Gastroesophageal sphincter (tissue), 4 donors: Measurements from ENCODE around the gene POU2F1. TPM values are rescaled to one million over a fixed set of nuclear protein-coding genes. Genes with fewer than 3 reads are reported as not detected.
"Not testable (repeated sequence)": the region's sequence is repeated elsewhere in the genome, so short reads cannot be mapped to it uniquely, and the experiment has no call there.

ENCODE experiments used
- ATAC-seq: fragments of 150-250 bp; one replicate; pipeline ENCODE4 v1.9.1; 2016; ENCODE audit warnings: mild to moderate bottlenecking, moderate library complexity
- H3K27ac ChIP-seq, 4 donors: fragments of 200-600 bp; sonication (generic) in 3 of 4; 1 replicate in 3 of 4; 2 replicates in 1 of 4; pipeline ENCODE4 v1.5.1; 2016 to 2019
- H3K27me3 ChIP-seq: fragments of 200-600 bp; sonication (generic); one replicate; pipeline ENCODE4 v1.5.1; 2019
- H3K36me3 ChIP-seq, 2 donors: fragments of 200-600 bp; sonication (generic); one replicate each; pipeline ENCODE4 v1.5.1; 2019; ENCODE audit warnings: control low read depth in 1 of 2
- H3K4me1 ChIP-seq, 3 donors: fragments of 200-600 bp; sonication (generic); 1 replicate in 2 of 3; 2 replicates in 1 of 3; pipeline ENCODE4 v1.5.1; 2016 to 2019; ENCODE audit warnings: control low read depth in 2 of 3
- H3K4me3 ChIP-seq, 2 donors: fragments of 200-600 bp; sonication (generic); one replicate each; pipeline ENCODE4 v1.5.1; 2019; ENCODE audit warnings: mild to moderate bottlenecking in 1 of 2, moderate library complexity in 1 of 2
- H3K9me3 ChIP-seq, 3 donors: fragments of 200-600 bp; sonication (generic); one replicate each; pipeline ENCODE4 v1.5.1; 2017 to 2019; ENCODE audit warnings: control low read depth in 2 of 3
- EP300 ChIP-seq: sonication (generic); formaldehyde crosslinking; IDR thresholded peaks from one replicate; pipeline ENCODE4 v1.6.1; 2017; ENCODE audit warnings: antibody characterized with exemption, mild to moderate bottlenecking
- POLR2A ChIP-seq, 2 donors: fragments of 450-650 bp; IDR thresholded peaks; one replicate each; pipeline ENCODE4 v1.6.1; 2017; ENCODE audit warnings: antibody characterized with exemption in 2 of 2, mild to moderate bottlenecking in 2 of 2, moderate library complexity in 1 of 2
- POLR2AphosphoS5 ChIP-seq: sonication (generic); formaldehyde crosslinking; IDR thresholded peaks from one replicate; pipeline ENCODE4 v1.6.1; 2017; ENCODE audit warnings: antibody characterized with exemption
- WGBS, 2 donors: methylation state at CpG; one replicate each; pipeline ENCODE4 v1.1.5; 2018; ENCODE audit warnings: low coverage in 1 of 2; 5-methylcytosine and 5-hydroxymethylcytosine counted together
- total RNA-seq, 4 donors: library from RNA; depleted of rRNA; stranded (reverse); fragments of >200 nt; gene quantifications; one replicate each; pipeline ENCODE4 v1.1.0, GENCODE V29; 2016
- TF ChIP-seq, protein P1 (sequence below), 4 experiments: fragments of 200-600 bp in 2 of 4; fragments of 450-650 bp in 2 of 4; sonication (generic) in 1 of 4; IDR thresholded peaks; one replicate each; pipeline ENCODE4 v1.5.1; 2017 to 2019; ENCODE audit warnings: antibody characterized with exemption in 4 of 4, mild to moderate bottlenecking in 2 of 4, moderate library complexity in 2 of 4

POU2F1 gene
- total RNA-seq, 4 donors from 2014 or later: 8.0 to 15.7 (median 10.2) TPM

DNA sequence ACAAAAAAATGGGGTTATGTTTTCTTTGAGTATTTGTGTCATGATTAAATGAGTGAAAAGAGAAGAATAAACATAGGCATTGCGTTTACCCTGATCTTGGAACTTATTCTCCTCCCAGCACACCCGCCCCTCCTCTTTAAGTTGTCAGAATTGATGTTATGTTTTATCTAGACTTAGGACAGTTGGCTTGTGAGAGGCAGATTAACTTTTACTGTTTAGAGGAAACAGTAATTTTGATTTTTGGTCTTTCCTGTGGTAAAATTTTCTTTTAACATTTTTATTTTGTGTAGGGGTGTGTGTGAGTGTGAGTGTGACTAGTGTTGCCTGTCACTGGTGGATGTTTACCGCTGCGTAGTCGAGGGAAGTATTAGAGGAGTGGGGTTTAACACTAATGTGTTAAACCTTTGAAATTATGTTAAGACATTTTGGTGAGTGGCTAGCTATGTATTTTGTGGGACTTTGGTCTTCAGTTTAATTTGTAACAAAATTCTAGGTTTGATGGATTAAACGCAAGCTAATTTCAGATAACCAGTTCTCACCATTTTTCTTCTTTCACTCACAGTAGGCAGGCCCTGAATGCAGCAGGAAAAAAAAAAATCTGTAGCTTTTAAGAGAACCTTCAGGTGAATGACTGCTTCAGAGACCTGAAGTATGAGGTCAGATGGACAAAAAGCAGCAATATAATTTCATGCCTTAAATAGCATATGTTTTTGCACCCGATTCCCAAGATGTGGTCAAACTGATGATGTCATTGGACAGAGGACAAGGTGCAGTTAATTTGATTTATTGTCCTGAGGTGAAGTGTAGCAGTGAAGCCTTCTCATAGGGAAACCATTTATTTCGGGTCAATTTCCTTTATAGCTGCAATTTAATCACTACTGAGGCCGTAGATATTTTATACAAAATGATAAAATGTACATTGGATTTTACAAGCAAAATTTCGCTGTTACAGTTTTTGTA lies 2.7 kb downstream of the POU2F1 start:
- Histone ChIP-seq H3K27ac (peak overlapping the region; percentile 90 to 96 (median 94)), H3K9me3 (no peaks in the 10 kb centered on the region), H3K4me1 (peaks cover 5 to 73% (median 13%) of the 10 kb centered on the region in 3 donors), H3K27me3 (no peaks in the 10 kb centered on the region), H3K36me3 (no peaks in the 10 kb centered on the region), H3K4me3 (no peak overlapping the region)
- 61 to 69% methylated on average over 10 of the region's 10 CpGs for WGBS, 2 donors
- TF ChIP-seq, protein P1, sequence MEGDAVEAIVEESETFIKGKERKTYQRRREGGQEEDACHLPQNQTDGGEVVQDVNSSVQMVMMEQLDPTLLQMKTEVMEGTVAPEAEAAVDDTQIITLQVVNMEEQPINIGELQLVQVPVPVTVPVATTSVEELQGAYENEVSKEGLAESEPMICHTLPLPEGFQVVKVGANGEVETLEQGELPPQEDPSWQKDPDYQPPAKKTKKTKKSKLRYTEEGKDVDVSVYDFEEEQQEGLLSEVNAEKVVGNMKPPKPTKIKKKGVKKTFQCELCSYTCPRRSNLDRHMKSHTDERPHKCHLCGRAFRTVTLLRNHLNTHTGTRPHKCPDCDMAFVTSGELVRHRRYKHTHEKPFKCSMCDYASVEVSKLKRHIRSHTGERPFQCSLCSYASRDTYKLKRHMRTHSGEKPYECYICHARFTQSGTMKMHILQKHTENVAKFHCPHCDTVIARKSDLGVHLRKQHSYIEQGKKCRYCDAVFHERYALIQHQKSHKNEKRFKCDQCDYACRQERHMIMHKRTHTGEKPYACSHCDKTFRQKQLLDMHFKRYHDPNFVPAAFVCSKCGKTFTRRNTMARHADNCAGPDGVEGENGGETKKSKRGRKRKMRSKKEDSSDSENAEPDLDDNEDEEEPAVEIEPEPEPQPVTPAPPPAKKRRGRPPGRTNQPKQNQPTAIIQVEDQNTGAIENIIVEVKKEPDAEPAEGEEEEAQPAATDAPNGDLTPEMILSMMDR (IDR thresholded peaks at IDR 0.05): no peak
- TF ChIP-seq POLR2AphosphoS5 (no peak), POLR2A (IDR thresholded peaks at IDR 0.05) (no peak), EP300 (no peak)
- no peak for ATAC-seq

DNA sequence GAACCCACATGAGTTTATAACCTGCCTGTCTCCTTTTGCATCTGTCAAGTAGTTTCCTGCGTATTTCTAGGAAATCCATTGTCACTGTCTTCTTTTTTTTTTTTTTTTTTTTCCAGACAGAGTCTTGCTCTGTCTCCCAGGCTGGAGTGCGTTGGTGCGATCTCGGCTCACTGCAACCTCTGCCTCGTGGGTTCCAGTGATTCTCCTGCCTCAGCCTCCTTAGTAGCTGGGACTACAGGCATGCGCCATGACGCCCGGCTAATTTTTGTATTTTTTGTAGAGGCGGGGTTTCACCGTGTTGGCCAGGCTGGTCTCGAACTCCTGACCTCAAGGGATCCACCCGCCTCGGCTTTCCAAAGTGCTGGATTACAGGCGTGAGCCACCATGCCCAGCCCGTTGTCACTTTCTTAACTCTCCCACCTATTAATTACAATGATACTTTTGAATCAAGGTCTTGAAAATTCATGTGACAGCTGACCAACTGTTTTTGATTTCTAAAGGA lies 4.1 kb downstream of the POU2F1 start:
- H3K36me3 ChIP-seq, ATAC-seq, H3K27ac ChIP-seq, H3K9me3 ChIP-seq, H3K27me3 ChIP-seq, H3K4me3 ChIP-seq: not testable (repeated sequence)
- H3K4me1 ChIP-seq: peaks cover 5 to 70% (median 13%) of the 10 kb centered on the region in 3 donors
- 89 to 90% methylated on average over 2 to 14 of the region's 15 CpGs for WGBS, 2 donors

DNA sequence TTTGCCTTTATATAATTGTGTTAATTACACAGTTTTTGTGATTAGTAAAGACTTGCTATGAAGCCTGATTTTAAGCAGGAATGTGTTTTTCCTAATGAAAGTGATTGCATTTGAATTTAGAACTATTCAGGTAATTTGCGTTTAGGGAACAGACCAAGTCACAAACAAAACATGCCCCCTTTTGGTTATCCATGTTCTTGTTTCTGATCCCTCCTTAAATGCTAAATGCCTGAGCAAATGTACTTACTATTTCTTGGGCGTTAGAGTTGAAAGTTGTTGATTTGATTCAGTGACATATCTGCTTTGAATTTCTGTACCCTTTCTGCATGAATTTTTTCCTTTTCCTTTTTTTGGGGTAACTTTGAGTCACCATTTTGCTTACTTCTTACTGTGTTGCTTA lies 5.2 kb downstream of the POU2F1 start:
- Histone ChIP-seq H3K4me3 (no peak overlapping the region), H3K9me3 (no peaks in the 10 kb centered on the region), H3K36me3 (no peaks in the 10 kb centered on the region), H3K27me3 (no peaks in the 10 kb centered on the region), H3K4me1 (peaks cover 5 to 81% (median 13%) of the 10 kb centered on the region in 3 donors), H3K27ac (no peak overlapping the region)
- 46 to 57% methylated on average over 2 of the region's 2 CpGs for WGBS, 2 donors
- TF ChIP-seq POLR2A (IDR thresholded peaks at IDR 0.05): no peak
- TF ChIP-seq EP300: no peak
- TF ChIP-seq, protein P1 (IDR thresholded peaks at IDR 0.05): no peak
- no peak for TF ChIP-seq POLR2AphosphoS5
- ATAC-seq: no peak

DNA sequence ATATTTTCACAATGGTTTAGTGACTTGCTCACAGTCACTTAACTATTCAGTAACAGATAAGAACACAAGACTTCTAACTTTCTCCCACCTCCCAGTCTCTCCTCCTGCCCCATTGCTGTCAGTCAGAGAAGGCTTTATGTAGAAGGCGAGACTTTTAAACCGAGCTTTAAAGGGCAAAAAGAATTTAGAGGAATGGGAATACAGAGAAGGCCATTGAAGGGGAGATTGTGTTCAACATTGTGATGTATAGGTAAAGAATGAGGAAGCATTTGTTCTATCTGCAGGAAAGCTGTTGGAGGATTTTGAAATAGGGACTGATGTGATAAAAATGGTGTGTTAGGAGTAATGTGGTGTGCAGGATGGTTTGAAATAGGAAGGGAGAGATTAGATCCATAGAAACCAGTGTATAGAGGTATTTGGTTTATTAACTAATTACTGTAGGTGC lies 7.3 kb downstream of the POU2F1 start:
- Histone ChIP-seq H3K4me3 (no peak overlapping the region), H3K36me3 (no peaks in the 10 kb centered on the region), H3K4me1 (peaks cover 0 to 82% (median 7%) of the 10 kb centered on the region in 3 donors), H3K9me3 (no peaks in the 10 kb centered on the region), H3K27me3 (no peaks in the 10 kb centered on the region), H3K27ac (no peak overlapping the region)
- TF ChIP-seq EP300: no peak
- no peak for TF ChIP-seq POLR2AphosphoS5
- TF ChIP-seq POLR2A (IDR thresholded peaks at IDR 0.05): no peak
- TF ChIP-seq, protein P1 (IDR thresholded peaks at IDR 0.05): no peak
- 57 to 78% methylated on average over 1 to 2 of the region's 2 CpGs for WGBS, 2 donors
- ATAC-seq: no peak

DNA sequence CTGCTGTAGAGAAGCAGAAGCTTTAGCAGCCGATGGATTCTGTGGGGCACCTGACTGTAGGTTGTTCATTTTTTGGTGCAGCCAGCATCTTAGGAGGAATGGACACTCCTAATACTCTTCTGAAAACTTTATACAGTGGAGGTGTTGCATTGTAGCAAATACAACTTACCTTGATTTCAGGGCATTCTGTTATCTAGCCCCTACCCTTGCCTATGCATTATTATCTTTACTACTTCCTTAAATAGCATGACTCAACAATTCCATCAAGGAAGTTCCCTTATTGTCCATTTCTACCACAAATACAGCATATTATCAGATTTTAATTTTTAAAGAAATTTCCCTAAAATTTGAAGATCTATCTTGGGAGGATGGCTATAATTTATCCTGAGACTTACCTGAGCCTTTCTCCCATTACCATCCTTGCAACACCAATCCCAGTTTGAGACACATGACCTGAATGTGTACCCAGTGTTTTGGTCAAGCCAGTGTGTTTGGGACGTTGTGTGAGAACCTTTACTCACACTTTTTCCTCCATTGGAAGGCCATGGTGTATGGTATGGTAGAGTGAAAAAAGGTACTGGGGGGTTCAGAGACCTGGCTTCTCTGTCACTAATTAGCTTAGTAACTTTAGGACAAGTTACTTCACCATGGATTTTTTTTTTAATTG lies 9.2 kb downstream of the POU2F1 start:
- no peak overlapping the region for H3K4me3 ChIP-seq
- peaks cover 0 to 74% (median 2%) of the 10 kb centered on the region in 3 donors for H3K4me1 ChIP-seq
- H3K27me3 ChIP-seq: no peaks in the 10 kb centered on the region
- no peak overlapping the region for H3K27ac ChIP-seq
- no peak for ATAC-seq
- no peaks in the 10 kb centered on the region for H3K9me3 ChIP-seq
- H3K36me3 ChIP-seq: no peaks in the 10 kb centered on the region
- no peak for TF ChIP-seq POLR2AphosphoS5
- TF ChIP-seq EP300: no peak
- TF ChIP-seq, protein P1 (IDR thresholded peaks at IDR 0.05): no peak
- no peak for TF ChIP-seq POLR2A (IDR thresholded peaks at IDR 0.05)
- WGBS, 2 donors: 85 to 100% methylated on average over 1 to 2 of the region's 2 CpGs
